Mucosa of descending colon (tissue), 3 donors: ENCODE results near the gene CNOT1. TPM values are rescaled to one million over a fixed set of nuclear protein-coding genes. Genes with fewer than 3 reads are reported as not detected.
"Not testable (repeated sequence)": the region's sequence is repeated elsewhere in the genome, so short reads cannot be mapped to it uniquely, and the experiment has no call there.

Source experiments
- ATAC-seq: fragments of 200-7000 bp; cut with Tn5 transposase; one replicate; pipeline ENCODE4 v1.9.1; 2020; ENCODE audit warnings: mild to moderate bottlenecking, moderate library complexity
- DNase-seq, 3 donors: peaks; one replicate each; pipeline ENCODE4 v3.0.0-alpha.2; 2020
- H3K36me3 ChIP-seq: fragments of 200-600 bp; one replicate; pipeline ENCODE4 v1.8.0; 2021; ENCODE audit warnings: low read depth, mild to moderate bottlenecking
- H3K4me1 ChIP-seq: fragments of 200-600 bp; one replicate; pipeline ENCODE4 v1.8.0; 2021; ENCODE audit warnings: low read depth, mild to moderate bottlenecking
- H3K4me3 ChIP-seq: fragments of 200-600 bp; one replicate; pipeline ENCODE4 v1.8.0; 2021; ENCODE audit warnings: mild to moderate bottlenecking
- H3K9me3 ChIP-seq: fragments of 200-600 bp; one replicate; pipeline ENCODE4 v1.8.0; 2021; ENCODE audit warnings: mild to moderate bottlenecking
- intact Hi-C, 2 donors: fragments of 100-400 bp; cut with DNase I in 1 of 2; cut with micrococcal nuclease in 1 of 2; formaldehyde crosslinking; loops; one replicate each; pipeline versions ENCODE4 v1.11.0 to v1.11.1; 2022; cut with DNase I, micrococcal nuclease
- total RNA-seq, 3 donors: library from RNA; stranded (reverse); fragmentation: NEBNext Ultra II Directional in 2 of 3; extraction: Animal tissue kit (Norgen Biotek cat#: 25700) in 2 of 3; gene quantifications; one replicate each; pipeline versions ENCODE4 v1.2.1 to v1.2.4, GENCODE V29; 2021 to 2023
- TF ChIP-seq, protein P1 (sequence below): fragments of 200-600 bp; IDR thresholded peaks from one replicate; pipeline ENCODE4 v1.8.0; 2022; ENCODE audit warnings: antibody characterized with exemption, mild to moderate bottlenecking
- donor health status: DM: no; HTN: no; CAD: no; lungs with moderate emphysema.
- donor health status: DM: no; HTN: no; CAD: no.
- donor health status: DM: no; HTN: yes; CAD: no.

The CNOT1 gene
- total RNA-seq, 3 donors from 2014 or later, result 194 to 239 (median 230) TPM

DNA sequence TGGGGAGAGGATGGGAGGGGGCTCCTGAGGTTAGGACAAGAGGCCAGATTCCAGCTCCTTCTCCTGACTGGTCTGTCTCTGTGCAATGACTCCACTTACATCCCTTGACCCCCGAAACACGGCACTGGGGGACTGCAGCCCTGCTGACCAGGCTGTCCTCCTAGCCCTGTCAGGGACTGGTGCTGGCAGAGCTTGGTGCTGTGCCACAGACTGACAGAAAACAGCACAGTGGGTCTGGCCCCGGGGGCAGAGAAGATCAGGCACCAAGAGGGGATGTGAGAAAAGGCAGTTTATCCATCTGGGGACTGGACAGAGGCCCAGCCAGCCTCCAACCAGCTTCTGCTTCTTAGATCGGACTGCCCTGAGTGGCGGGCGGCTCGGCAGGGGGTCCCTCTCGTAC, 35.6 kb upstream of the CNOT1 start:
- Histone ChIP-seq H3K36me3 (no peaks in the 10 kb centered on the region), H3K4me3 (no peak overlapping the region), H3K4me1 (no peaks in the 10 kb centered on the region), H3K9me3 (no peaks in the 10 kb centered on the region)
- intact Hi-C loops, result no loop called here
- no peak for ATAC-seq
- TF ChIP-seq, protein P1, sequence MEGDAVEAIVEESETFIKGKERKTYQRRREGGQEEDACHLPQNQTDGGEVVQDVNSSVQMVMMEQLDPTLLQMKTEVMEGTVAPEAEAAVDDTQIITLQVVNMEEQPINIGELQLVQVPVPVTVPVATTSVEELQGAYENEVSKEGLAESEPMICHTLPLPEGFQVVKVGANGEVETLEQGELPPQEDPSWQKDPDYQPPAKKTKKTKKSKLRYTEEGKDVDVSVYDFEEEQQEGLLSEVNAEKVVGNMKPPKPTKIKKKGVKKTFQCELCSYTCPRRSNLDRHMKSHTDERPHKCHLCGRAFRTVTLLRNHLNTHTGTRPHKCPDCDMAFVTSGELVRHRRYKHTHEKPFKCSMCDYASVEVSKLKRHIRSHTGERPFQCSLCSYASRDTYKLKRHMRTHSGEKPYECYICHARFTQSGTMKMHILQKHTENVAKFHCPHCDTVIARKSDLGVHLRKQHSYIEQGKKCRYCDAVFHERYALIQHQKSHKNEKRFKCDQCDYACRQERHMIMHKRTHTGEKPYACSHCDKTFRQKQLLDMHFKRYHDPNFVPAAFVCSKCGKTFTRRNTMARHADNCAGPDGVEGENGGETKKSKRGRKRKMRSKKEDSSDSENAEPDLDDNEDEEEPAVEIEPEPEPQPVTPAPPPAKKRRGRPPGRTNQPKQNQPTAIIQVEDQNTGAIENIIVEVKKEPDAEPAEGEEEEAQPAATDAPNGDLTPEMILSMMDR, result no peak
- DNase-seq, result no peak

DNA sequence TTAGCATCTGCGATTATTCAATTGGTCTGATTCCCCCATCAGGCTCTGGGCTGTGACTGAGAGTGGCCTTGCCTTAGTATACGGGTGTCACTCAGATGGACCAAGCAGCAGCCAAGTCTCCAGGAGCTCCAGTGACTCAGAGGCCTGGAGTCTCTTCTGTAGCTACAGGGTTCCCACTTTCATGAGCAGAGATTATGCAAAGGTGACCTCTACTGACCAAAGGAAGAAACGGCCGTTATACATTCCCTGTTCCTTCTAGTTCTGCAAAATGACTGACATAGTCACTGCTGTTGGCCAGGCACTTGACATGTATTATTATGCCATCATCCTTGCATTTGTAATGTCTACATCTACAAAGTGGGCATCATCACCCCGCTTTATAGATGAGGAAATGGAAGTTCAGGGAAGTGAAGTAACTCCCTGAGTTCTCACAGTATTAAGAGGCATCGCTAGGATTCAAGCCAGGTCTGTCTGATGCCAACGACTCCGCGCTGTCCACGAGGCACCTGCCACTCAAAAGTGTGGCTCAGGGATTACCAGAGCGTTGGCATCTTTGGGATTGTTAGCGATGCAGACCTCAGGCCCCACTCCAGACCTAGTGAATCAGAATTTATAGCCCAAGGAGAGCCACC, 31.7 kb upstream of the CNOT1 start:
- ATAC-seq (peak; percentile 95), DNase-seq (peak in 1 of 3 donors; percentile 58)
- Histone ChIP-seq H3K9me3 (no peaks in the 10 kb centered on the region), H3K36me3 (no peaks in the 10 kb centered on the region), H3K4me3 (no peak overlapping the region), H3K4me1 (no peaks in the 10 kb centered on the region)
- TF ChIP-seq, protein P1, result no peak
- intact Hi-C loops, result no loop called here

DNA sequence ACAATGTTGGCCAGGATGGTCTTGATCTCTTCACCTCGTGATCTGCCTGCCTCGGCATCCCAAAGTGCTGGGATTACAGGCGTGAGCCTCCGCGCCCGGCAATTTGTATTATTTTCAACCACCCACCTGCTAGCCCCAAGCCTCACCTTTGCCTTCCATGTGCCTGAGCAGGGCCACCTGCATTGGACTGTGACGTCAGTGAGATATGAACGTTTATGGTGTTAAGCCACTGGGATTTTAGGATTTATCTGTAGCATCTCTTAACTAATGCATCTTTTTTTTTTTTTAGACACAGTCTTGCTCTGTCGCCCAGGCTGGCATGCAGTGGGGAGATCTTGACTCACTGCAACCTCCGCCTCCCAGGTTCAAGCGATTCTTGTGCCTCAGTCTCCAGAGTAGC, 30.3 kb upstream of the CNOT1 start:
- ATAC-seq, H3K9me3 ChIP-seq, DNase-seq, intact Hi-C loops, H3K4me3 ChIP-seq, H3K36me3 ChIP-seq, H3K4me1 ChIP-seq: not testable (repeated sequence)

DNA sequence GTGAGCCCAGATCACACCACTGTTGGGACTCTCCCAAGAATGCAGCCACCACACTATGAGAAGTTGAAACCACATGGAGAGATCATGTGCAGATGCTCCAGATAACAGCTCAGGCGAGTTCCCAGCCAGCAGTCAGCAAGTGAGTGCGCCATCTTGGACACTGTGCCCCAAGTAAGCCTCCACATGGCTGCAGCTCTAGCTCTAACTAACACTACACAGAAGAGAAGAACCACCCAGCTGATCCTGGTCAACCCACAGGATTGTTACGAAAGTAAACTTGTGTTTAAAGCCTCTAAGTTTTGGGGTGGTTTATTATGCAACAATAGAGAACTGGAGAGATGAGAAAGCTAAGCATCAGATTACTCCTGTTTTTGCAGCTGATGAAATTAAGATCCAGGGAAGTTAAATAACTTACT, 29.2 kb upstream of the CNOT1 start:
- peaks cover 2% of the 10 kb centered on the region for H3K4me1 ChIP-seq
- DNase-seq (no peak), ATAC-seq (no peak)
- H3K9me3 ChIP-seq, result no peaks in the 10 kb centered on the region
- H3K36me3 ChIP-seq, result no peaks in the 10 kb centered on the region
- intact Hi-C loops, result no loop called here
- TF ChIP-seq, protein P1, result no peak
- no peak overlapping the region for H3K4me3 ChIP-seq

DNA sequence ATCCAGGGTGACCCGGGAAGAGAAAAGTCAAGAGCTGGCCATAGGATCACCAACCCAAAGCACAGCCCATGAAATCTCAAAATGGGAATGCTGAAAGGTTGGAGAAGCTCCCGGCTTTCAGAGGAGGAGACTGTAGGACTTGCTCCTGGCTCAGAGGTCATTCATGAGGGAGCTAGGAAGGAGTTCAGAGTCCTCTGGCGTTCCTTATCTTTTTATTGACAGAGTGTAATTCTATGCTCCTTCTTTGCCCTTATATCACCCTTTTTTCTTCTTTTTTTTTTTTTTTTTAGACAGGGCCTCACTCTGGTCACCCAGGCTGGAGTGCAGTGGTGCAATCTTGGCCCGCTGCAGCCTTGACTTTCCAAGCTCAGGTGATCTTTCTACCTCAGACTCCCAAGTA, 27.3 kb upstream of the CNOT1 start:
- no peaks in the 10 kb centered on the region for H3K36me3 ChIP-seq
- H3K9me3 ChIP-seq, result no peaks in the 10 kb centered on the region
- intact Hi-C loops, result no loop called here
- ATAC-seq, result peak; percentile 75
- peaks cover 4% of the 10 kb centered on the region for H3K4me1 ChIP-seq
- TF ChIP-seq, protein P1, result no peak
- DNase-seq, result peak in 1 of 3 donors; percentile 35
- H3K4me3 ChIP-seq, result no peak overlapping the region

DNA sequence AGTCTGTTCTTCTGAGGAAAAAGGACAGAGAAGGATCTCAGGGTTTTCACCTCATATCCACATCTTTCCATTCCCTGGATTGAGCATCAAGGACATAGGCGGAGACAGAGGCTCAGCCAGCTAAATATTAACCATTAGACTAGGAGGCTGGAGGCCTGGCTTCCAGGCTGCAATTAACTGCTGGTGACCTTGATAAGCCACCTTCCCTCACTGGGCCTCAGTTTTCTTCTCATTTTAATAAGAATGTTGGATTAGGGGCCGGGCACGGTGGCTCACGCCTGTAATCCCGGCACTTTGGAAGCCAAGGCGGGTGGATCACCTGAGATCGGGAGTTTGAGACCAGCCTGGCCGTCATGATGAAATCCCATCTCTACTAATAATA, 25.6 kb upstream of the CNOT1 start:
- Histone ChIP-seq H3K36me3 (no peaks in the 10 kb centered on the region), H3K4me1 (peaks cover 9% of the 10 kb centered on the region), H3K9me3 (no peaks in the 10 kb centered on the region), H3K4me3 (no peak overlapping the region)
- ATAC-seq, result peak; percentile 61
- TF ChIP-seq, protein P1, result no peak
- DNase-seq, result peak in 1 of 3 donors; percentile 55
- intact Hi-C loops, result no loop called here
